LNCaP clone FGC (cell line): ENCODE results near the gene CLN6.

ENCODE experiments used
- DNase-seq: peaks from one replicate; pipeline ENCODE4 v3.0.0-alpha.2; 2011; ENCODE audit warnings: low read depth
- H3K4me3 ChIP-seq: 2 replicates; pipeline ENCODE4 v1.5.1; 2011; ENCODE audit warnings: mild to moderate bottlenecking, low read depth, low read length, control low read depth
- CTCF ChIP-seq: IDR thresholded peaks from 2 replicates; pipeline ENCODE4 v1.5.1; 2012; ENCODE audit warnings: mild to moderate bottlenecking; ENCODE audit not compliant: control insufficient read depth, insufficient read depth; ENCODE audit errors: extremely low read depth

Gene CLN6

GRCh38 chr15:68265081-68265480, 35.6 kb upstream of the CLN6 start:
- DNase-seq, result no peak
- no peak overlapping the region for H3K4me3 ChIP-seq

DNA sequence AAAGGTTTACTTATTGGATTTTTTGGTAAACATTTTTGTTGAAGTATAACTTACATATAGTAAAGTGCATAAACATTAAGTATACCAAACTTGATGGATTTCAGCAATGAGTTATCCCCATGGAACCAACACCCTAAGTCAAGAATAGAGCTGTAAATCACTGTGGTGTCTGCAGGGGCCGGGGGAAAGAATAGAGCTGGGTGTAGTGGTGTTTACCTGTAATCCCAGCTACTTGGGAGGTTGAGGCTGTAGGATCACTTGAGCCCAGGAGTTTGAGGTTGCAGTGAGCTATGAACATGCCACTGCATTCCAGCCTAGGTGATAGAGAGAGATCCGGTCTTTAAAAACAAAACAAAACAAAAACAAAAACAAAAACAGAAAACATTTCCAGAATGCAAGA, 34.8 kb upstream of the CLN6 start:
- TF ChIP-seq CTCF, result no peak
- DNase-seq, result no peak
- no peak overlapping the region for H3K4me3 ChIP-seq

More at GRCh38 chr15:68265081-68265480, 35.6 kb upstream of the CLN6 start:
- TF ChIP-seq CTCF, result no peak

GRCh38 chr15:68262514-68263356, 33.2 kb upstream of the CLN6 start:
- H3K4me3 ChIP-seq, result no peak overlapping the region
- no peak for DNase-seq
- no peak for TF ChIP-seq CTCF

DNA sequence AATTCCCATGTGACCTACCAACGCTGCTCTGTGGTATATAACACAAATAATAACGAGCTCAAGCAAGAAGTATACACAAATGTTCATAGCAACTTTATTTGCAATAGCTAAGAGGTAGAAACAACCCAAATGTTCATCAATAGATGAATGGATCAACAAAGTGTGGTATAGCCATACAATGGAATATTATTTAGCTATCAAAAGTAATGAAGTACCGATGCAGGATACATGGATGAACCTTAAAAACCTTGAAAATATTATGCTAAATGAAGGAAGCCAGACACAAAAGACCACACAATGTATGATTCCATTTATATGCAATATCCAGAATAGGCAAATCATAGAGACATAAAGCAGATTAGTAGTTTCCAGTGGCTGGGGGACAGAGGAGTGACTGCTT, 32.5 kb upstream of the CLN6 start:
- no peak overlapping the region for H3K4me3 ChIP-seq
- DNase-seq, result no peak
- TF ChIP-seq CTCF, result no peak

DNA sequence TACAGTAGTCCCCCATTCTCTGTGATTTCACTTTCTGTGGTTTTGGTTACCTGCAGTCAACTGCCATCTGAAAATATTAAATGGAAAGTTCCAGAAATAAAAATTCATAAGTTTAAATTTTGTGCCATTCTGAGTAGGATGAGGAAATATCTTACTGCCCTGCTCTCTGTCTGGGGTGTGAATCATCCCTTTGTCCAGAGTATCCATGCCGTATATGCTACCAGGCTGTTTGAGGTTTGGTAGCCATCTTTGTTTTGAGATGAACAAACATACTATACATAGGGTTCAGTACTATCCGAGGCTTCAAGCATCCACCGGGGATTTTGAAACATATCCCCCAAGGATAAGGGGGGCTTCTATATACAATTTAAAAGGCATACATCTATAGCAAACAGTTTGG, 31.7 kb upstream of the CLN6 start:
- TF ChIP-seq CTCF, result no peak

DNA sequence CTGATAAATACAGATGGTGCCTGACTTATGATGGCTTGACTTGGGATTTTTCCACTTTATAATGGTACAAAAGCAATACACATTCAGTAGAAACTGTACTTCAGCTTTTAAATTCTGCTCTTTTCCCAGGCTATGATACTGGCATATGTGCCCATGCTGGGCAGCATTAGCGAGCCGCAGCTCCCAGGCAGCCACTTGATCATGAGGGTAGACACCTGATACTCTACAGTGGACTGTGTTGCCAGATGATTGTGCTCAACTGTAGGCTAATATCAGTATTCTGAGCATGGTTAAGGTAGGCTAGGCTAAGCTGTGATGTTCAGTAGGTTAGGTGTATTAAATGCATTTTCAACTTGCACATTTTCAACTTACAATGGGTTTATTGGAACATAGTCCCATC, 30.4 kb upstream of the CLN6 start:
- no peak overlapping the region for H3K4me3 ChIP-seq
- no peak for DNase-seq
- TF ChIP-seq CTCF, result no peak

More for the DNA sequence above, 31.7 kb upstream of the CLN6 start:
- no peak overlapping the region for H3K4me3 ChIP-seq
- no peak for DNase-seq

GRCh38 chr15:68258692-68259091, 29.2 kb upstream of the CLN6 start:
- no peak for DNase-seq
- no peak overlapping the region for H3K4me3 ChIP-seq
- no peak for TF ChIP-seq CTCF
